ENCODE measurements around the gene TUBB3. TPM values are rescaled to one million over a fixed set of nuclear protein-coding genes. Genes with fewer than 3 reads are reported as not detected.

The TUBB3 gene
- total RNA-seq, 3 donors from 2014 or later, result 1.6 to 2.9 (median 1.8) TPM

DNA sequence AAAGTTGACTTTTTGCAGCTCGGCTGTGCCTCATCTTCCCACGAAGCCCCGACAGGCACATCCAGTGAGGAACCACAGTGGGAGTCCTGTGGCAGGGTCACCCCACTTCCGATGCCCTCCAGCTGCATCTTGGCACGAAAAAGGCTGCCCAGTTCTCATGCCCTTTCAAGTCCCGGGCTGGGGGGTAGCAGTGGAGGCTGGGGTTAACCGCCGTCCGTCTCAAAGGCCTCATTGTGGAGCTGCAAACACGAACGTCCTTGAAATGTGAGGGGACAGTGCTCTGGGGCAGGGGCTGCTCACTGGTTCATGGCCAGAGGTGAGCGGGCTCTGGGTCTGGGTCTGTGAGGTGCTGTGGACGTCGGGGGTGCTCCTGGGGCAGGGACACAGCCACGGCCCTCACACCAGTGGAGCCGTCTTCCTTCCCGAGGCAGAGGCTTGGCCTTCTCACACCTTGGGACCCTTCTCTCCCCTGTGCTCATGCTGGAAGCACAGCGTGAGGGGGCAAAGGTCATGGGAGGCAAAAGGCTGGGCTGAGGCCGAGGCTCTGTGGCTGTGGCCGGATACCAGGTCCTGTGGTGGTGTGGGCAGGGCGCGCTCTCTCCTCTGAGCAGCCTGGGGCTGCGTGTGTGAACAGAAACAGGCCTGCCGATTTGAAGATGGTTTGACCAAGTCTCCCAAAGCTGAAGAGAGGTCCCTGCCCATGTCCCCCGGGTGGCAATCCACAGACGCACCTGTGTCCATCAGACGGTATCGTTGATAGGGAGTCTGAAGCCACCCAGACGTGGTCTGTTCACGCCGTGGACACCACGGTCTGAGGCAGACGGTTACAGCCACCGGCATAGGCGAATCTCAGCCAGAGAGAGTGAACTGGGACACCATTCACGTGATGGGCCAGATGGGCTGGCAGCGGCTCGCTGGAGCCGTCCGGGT, 7.6 kb upstream of the TUBB3 start:
- Histone ChIP-seq H3K27me3 (no peaks in the 10 kb centered on the region), H3K4me3 (no peak overlapping the region), H3K36me3 (no peaks in the 10 kb centered on the region), H3K27ac (no peak overlapping the region), H3K4me1 (peaks cover 8 to 13% of the 10 kb centered on the region in 2 donors), H3K9me3 (no peaks in the 10 kb centered on the region)
- no peak for DNase-seq (ENCODE audit: low spot score in 2 of 2)
- intact Hi-C loops (cut with DNase I; ENCODE audit: low total_unique reads), result no loop called here
- no peak for TF ChIP-seq POLR2AphosphoS5 (IDR thresholded peaks at IDR 0.05)
- TF ChIP-seq, protein P1, sequence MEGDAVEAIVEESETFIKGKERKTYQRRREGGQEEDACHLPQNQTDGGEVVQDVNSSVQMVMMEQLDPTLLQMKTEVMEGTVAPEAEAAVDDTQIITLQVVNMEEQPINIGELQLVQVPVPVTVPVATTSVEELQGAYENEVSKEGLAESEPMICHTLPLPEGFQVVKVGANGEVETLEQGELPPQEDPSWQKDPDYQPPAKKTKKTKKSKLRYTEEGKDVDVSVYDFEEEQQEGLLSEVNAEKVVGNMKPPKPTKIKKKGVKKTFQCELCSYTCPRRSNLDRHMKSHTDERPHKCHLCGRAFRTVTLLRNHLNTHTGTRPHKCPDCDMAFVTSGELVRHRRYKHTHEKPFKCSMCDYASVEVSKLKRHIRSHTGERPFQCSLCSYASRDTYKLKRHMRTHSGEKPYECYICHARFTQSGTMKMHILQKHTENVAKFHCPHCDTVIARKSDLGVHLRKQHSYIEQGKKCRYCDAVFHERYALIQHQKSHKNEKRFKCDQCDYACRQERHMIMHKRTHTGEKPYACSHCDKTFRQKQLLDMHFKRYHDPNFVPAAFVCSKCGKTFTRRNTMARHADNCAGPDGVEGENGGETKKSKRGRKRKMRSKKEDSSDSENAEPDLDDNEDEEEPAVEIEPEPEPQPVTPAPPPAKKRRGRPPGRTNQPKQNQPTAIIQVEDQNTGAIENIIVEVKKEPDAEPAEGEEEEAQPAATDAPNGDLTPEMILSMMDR (IDR thresholded peaks at IDR 0.05), result no peak
- TF ChIP-seq POLR2A (IDR thresholded peaks at IDR 0.05), result no peak

DNA sequence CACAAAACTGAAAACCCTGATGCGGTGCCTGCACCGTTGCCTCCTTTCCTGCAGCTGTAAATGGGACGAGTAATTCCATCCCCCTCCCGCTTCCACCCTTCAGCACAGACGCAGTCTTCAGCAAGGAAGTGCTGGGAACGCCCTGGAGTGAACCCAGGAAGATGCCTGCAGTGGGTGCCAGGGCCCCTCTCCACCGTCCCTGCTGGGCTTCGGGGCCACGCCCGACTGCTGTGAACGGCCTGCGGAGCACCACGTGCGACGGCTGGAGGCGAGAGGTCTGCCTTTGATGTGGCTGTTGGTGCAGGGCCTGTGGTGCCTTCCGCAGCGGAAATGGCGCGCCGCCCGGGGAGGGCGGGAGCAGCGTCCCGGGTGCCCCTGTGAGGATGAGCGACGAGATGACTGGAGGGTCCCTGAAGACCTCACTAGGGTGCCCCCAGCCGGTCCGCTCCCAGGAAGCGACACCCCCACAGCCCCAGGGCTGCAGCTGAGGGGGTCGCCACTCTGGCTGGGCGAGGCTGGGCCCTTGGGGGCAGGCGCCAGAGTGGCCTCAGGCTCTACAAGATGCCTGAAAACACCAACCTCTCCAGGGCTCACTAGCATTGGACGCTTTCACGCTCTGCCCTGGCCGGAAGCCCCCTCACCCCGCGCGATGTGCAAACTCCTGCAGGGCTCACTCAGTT, 5.2 kb upstream of the TUBB3 start:
- Histone ChIP-seq H3K36me3 (no peaks in the 10 kb centered on the region), H3K4me3 (peak overlapping the region; percentile 24 to 66 (median 41)), H3K4me1 (peaks cover 12 to 13% of the 10 kb centered on the region in 2 donors), H3K9me3 (no peaks in the 10 kb centered on the region), H3K27ac (no peak overlapping the region), H3K27me3 (peaks cover 0 to 4% of the 10 kb centered on the region in 2 donors)
- TF ChIP-seq POLR2AphosphoS5 (IDR thresholded peaks at IDR 0.05) (peak; percentile 42 to 87 (median 58)), POLR2A (IDR thresholded peaks at IDR 0.05) (no peak)
- peak in 1 of 2 donors; percentile 56 for DNase-seq (ENCODE audit: low spot score in 2 of 2)
- intact Hi-C loops (cut with DNase I; ENCODE audit: low total_unique reads), result no loop called here

DNA sequence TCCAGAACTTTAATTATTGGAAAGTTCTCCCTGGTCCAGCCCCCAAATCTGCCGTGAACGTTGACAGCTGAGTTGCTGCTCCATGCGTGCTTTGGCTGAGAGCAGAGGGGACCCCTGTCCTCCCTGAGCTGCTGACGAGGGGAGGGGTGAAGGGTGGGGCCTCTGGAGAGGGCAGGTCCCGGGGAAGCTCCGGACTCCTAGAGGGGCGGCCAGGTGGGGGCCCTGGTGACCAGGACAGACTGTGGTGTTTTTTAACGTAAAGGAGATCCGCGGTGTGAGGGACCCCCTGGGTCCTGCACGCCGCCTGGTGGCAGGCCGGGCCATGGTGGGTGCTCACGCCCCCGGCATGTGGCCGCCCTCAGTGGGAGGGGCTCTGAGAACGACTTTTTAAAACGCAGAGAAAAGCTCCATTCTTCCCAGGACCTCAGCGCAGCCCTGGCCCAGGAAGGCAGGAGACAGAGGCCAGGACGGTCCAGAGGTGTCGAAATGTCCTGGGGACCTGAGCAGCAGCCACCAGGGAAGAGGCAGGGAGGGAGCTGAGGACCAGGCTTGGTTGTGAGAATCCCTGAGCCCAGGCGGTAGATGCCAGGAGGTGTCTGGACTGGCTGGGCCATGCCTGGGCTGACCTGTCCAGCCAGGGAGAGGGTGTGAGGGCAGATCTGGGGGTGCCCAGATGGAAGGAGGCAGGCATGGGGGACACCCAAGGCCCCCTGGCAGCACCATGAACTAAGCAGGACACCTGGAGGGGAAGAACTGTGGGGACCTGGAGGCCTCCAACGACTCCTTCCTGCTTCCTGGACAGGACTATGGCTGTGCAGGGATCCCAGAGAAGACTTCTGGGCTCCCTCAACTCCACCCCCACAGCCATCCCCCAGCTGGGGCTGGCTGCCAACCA, 4.4 kb upstream of the TUBB3 start, which contains the start of gene MC1R:
Gene MC1R, plus strand, starts transcription at position 410 of the 895 bp plus-strand sequence. Its CDS starts 397 bp downstream, at position 807.
- intact Hi-C loops (cut with DNase I; ENCODE audit: low total_unique reads), result no loop called here
- H3K4me1 ChIP-seq, result peaks cover 12 to 19% of the 10 kb centered on the region in 2 donors

DNA sequence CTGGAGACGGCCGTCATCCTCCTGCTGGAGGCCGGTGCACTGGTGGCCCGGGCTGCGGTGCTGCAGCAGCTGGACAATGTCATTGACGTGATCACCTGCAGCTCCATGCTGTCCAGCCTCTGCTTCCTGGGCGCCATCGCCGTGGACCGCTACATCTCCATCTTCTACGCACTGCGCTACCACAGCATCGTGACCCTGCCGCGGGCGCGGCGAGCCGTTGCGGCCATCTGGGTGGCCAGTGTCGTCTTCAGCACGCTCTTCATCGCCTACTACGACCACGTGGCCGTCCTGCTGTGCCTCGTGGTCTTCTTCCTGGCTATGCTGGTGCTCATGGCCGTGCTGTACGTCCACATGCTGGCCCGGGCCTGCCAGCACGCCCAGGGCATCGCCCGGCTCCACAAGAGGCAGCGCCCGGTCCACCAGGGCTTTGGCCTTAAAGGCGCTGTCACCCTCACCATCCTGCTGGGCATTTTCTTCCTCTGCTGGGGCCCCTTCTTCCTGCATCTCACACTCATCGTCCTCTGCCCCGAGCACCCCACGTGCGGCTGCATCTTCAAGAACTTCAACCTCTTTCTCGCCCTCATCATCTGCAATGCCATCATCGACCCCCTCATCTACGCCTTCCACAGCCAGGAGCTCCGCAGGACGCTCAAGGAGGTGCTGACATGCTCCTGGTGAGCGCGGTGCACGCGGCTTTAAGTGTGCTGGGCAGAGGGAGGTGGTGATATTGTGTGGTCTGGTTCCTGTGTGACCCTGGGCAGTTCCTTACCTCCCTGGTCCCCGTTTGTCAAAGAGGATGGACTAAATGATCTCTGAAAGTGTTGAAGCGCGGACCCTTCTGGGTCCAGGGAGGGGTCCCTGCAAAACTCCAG, 3.4 kb upstream of the TUBB3 start:
- no peaks in the 10 kb centered on the region for H3K36me3 ChIP-seq
- DNase-seq (ENCODE audit: low spot score in 2 of 2), result no peak
- peaks cover 14 to 15% of the 10 kb centered on the region in 2 donors for H3K27me3 ChIP-seq
- intact Hi-C loops (cut with DNase I; ENCODE audit: low total_unique reads), result no loop called here
- no peaks in the 10 kb centered on the region for H3K9me3 ChIP-seq
- H3K4me3 ChIP-seq, result no peak overlapping the region
- H3K4me1 ChIP-seq, result peaks cover 12 to 25% of the 10 kb centered on the region in 2 donors
- no peak overlapping the region for H3K27ac ChIP-seq
- TF ChIP-seq, protein P1 (IDR thresholded peaks at IDR 0.05), result no peak
- TF ChIP-seq POLR2AphosphoS5 (IDR thresholded peaks at IDR 0.05), result no peak
- no peak for TF ChIP-seq POLR2A (IDR thresholded peaks at IDR 0.05)

More for the DNA sequence above, 4.4 kb upstream of the TUBB3 start, which contains the start of gene MC1R:
- TF ChIP-seq POLR2AphosphoS5 (IDR thresholded peaks at IDR 0.05), result no peak
- no peak for TF ChIP-seq POLR2A (IDR thresholded peaks at IDR 0.05)
- TF ChIP-seq, protein P1 (IDR thresholded peaks at IDR 0.05), result peak in 1 of 3 donors; percentile 15
- Histone ChIP-seq H3K4me3 (peak within 1 kb of the TSS; percentile 24 to 66 (median 41)), H3K27ac (no peak within 1 kb of the TSS), H3K9me3 (no peaks in the 10 kb centered on the region), H3K27me3 (peaks cover 4 to 7% of the 10 kb centered on the region in 2 donors), H3K36me3 (no peaks in the 10 kb centered on the region)
- no peak for DNase-seq (ENCODE audit: low spot score in 2 of 2)

Data from breast epithelium (tissue), 4 donors.